RKO (cell line): ENCODE data around the gene PCBP4.

ENCODE experiments used
- DNase-seq: peaks from one replicate; pipeline ENCODE4 v3.0.0-alpha.2; 2016; ENCODE audit warnings: low spot score

Gene PCBP4

GRCh38 chr3:51971350-51971749, 4.1 kb upstream of the PCBP4 start:
- no peak for DNase-seq

DNA sequence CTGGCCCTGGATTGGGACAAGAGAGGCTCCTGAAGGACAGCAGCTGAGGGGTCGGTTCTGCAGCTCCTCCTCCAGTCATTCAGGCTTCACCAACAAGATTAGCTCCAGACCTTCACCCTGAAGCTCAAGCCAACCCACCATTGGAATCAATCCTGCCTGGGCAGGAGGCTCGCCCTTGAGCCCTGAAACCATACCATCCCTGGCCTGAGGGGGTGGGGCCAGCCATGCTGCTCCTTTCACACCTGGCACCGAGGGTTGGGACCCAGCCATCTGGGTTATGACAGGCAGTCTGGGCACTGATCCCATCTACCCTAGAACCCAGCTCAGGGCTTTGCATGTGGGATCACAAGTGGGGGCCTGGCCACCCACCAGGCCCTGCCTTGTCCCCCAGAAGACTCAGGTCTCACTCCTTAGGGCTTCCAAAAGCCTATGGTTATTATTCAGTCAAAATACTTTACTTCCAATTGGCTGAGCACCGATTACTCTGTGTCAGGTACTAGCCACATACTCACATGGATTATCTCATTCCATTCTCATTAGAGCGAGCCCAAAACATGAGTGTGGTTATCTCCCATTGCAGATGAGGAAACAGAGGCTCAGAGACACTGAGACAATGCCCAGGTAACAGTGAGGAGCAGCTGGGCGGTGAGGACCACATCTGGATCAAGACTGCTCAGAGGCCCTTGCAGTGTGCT, 3.5 kb upstream of the PCBP4 start:
- no peak for DNase-seq

DNA sequence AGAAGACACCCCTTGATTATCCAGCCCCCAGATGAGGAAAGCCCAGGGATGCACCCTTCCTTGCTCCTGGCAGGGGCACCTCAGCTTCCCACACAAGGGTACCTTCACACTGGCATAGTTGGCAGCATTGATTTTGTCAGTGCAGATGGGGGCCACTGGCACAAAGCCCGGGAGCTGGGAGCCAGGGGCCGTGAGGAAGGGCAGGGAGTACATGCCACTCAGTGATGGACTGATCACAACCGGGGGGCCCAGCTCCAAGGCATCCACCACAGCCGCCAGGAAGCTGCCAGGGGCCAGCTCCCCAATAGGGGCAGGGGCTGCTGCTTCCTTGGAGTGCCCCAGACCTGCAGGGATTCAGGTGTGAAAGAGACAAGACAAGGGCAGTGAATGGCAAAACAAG, 2.6 kb upstream of the PCBP4 start:
- DNase-seq, result no peak

- no peak for DNase-seq
Measured at GRCh38 chr3:51968883-51969678, 1.8 kb upstream of the PCBP4 start.

DNA sequence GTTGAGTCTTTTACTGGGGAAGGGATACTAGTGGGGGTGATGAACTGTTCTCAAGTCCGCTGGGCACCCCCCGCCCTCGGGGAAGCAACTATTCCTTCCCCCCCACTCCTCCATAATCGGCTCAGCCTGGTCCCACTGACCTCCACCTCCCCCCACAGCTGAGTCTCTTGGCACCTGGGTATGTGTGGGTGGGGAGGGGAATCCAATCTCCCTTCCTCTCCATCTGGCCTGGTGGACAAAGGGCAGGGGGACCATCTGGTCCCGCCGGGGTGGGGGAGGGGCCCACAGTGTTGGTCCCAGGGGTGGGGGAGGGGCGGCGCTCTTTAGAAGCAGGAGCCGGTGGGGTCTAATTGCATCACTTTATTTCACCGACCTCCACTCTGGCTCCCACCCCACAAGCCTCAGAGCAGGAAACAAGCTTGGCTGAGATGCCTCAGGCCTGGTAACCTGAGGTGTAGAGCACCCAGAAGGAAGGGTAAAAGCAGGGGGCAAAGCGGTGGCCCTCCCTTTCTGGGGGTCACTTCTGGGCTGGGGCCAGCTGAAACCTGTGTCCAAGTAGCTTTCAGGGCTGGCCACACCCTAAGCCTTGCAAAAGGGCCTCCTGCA, 1.0 kb upstream of the PCBP4 start:
- DNase-seq, result peak; percentile 42

- no peak for DNase-seq
Measured at GRCh38 chr3:51966922-51967383, 301 bp downstream of the PCBP4 start.

GRCh38 chr3:51966486-51966885, 768 bp downstream of the PCBP4 start:
- DNase-seq, result no peak

GRCh38 chr3:51966016-51966415, 1.2 kb downstream of the PCBP4 start:
- no peak for DNase-seq

DNA sequence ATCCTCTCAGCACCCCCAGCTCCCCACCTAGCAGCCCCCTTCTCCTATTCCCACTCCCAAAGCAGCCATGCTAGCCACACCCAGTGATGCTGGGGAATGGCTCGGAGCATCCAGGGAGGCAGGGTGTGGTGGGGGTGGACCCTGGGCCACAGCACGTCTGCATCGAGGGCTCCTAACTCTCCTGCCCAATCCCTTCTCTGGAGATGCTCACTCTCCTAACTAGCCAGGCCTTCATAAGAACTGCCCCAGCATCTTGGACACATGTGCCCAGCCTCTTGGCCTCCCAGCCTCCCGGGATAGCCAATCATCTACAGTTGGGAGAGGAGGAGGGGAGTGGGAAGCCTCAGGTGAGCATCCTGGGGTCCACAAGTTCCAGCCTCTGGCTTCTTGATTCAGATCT, 2.7 kb downstream of the PCBP4 start:
- no peak for DNase-seq

DNA sequence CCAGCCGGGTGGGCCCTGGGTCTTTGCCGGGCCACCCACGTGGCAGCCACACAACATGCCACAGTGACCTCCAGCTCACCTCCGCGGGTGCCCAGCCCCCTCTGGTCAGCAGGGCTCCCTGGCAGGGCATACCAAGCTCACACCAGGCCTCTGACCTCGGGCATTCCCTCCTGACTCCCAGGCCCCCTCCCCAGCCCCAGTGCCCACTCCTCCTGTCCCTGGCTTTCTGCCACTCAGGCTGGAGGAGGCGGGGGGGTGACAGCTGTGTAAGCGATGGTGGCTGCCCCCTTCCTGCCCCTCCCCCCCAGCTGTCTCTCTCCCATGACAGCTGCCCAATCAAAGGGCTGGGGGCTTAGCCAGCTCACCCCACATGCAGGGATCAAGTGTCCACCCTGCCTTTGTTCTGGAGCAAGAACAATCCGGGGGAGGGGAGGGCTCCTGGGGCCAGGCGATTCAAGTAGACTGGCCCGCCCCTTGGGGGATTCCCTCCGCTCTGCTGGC, 3.3 kb downstream of the PCBP4 start:
- no peak for DNase-seq

- no peak for DNase-seq
Measured at GRCh38 chr3:51962854-51963530, 4.3 kb downstream of the PCBP4 start.

DNA sequence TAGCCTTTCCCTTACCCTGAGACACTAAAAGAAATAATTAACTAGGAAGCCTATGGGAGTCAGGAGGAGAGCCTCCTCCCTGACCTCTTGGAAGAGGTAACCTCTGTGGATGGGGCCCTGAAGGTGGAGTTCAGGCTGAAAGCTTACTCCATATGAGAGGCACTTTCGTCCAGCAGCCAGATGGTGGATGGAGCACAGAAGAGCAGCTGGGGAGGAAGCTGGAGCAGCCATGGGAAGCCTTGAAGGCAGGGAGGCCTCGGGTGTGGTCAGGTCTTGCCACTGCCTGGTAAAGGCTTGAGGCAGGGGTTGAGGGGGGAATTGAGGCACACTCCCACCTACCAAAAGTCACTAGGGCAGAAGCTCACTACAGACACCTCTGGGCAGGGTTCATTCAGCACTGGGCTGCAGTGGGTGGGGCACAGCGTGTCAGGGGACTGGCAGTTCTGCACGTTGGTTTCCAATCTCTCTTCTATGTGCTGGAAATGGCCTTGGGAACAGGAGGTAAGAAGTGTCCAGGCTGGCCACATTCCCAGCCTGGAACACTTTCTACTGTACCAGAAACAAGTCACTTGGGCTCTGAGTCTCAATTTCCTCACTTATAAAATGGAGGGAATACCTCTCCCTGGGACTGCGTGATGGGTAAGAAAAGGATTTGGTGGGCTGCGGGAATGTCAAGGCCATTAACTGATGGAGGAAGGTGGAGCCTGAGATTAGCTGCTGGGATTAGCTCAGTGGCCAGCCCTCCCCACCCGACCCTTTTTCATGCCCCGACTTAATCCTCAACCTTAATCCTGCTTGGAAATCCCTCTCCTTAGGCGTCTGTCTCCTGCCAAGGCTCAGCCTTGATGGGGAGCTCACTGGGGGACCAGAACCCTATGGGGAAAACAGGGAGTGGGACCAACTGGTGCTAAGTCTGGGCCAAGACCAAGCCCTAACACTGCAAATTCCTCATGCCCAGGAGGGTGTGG, 5.4 kb downstream of the PCBP4 start:
- no peak for DNase-seq

GRCh38 chr3:51961011-51961410, 6.2 kb downstream of the PCBP4 start:
- DNase-seq, result no peak

DNA sequence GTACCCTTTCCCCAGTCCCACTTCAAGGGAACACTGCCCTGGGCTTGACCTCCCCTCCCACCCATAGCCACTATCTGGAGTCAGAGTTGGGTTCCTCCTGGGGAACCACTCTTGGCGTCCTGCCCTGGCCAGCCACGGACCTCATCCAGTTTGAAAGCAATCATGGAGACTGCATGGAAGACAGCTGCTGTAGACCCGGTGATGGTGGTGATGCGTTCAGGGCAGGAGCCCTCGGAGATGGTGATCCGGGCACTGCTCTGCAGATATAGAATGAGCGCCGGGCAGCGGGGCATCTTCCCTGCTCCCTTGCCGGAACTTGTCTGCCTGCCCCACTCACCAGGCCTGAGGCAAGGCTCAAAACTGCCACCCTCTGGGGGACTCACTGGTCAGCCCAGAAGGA, 6.9 kb downstream of the PCBP4 start:
- no peak for DNase-seq

GRCh38 chr3:51959651-51960050, 7.6 kb downstream of the PCBP4 start:
- no peak for DNase-seq

DNA sequence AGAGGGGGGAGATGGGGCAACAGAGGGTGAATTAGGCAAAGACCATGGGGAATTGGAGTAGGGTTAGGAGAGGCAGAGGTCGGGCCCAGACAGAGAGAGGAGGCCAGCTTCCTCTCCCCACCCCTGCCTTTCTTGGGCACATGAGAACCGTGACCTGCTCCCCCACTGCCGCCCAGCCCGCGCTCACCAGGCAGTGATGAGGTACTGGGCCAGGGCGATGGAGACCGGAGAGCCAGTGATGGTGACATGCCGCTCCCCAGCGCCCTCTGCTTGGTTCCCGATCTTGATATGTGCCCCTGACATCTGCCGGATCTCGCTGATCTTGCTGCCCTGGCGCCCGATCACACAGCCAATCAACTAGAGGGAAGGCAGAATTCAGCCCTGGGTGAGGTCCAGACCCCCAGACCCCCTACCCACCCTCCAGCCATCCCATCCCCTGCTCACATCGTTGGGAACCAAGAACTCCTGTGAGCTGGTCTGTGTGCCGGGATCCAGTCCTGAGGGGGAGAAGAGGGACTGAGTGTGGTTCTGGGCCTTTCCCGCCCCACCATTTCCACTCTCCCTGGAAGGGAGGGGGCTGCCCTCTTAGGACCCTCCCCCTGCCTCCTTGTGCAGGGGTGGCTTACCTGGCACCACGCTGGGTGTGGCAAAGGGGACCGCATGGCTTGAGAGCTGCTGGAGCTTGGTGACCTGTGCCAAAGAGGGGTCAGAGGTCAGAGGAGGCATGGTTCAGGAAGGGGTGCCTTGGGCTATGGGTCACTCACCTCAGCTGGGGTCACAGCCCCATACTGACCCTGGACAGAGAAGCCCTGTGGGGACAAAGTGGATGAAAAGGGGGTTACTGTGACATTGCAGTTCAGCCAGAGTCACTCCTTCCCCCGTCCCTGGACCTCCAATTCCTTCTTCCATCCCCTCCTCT, 8.4 kb downstream of the PCBP4 start:
- no peak for DNase-seq

DNA sequence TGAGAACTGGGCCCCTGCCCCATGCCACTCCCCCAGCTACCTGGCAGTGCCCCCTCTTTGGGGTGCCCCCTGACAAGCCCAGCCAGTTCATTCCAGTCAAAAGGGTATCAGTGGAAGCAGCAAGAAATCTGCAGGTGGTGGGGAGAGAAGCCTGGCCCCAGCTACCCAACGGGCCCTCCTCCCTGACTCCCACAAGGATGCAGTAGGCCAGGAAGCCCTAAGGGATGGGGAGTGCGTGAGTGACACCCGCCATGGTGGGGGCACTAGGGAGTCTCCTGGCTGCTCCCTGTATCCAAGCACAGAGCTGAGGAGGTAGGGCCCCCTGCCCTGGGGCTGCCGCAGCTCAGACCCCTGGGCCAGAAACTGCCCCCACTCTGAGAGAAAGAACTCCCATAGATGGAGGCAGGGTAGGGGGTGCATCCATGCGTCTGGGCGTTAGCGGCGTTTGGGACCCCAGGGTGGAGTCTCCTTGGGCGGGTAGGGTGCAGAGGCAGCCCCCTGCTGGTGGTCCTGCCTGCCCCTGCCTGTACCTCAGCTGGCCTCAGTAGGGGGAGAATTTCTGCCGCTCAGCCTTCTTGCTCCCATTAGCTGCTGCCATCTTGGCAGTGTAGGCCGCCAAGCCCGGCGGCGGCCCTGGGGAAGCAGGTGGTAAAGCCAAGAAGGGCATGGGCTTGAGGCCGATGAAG, 9.6 kb downstream of the PCBP4 start:
- DNase-seq, result no peak

DNA sequence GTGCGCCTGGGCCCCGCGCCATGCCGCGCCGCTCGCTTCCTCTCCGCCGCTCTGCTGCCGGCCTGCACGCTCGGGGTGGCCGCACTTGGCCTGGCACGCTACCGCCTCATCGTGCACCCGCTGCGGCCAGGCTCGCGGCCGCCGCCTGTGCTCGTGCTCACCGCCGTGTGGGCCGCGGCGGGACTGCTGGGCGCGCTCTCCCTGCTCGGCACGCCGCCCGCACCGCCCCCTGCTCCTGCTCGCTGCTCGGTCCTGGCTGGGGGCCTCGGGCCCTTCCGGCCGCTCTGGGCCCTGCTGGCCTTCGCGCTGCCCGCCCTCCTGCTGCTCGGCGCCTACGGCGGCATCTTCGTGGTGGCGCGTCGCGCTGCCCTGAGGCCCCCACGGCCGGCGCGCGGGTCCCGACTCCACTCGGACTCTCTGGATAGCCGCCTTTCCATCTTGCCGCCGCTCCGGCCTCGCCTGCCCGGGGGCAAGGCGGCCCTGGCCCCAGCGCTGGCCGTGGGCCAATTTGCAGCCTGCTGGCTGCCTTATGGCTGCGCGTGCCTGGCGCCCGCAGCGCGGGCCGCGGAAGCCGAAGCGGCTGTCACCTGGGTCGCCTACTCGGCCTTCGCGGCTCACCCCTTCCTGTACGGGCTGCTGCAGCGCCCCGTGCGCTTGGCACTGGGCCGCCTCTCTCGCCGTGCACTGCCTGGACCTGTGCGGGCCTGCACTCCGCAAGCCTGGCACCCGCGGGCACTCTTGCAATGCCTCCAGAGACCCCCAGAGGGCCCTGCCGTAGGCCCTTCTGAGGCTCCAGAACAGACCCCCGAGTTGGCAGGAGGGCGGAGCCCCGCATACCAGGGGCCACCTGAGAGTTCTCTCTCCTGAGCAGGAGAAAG, 11.1 kb downstream of the PCBP4 start:
- no peak for DNase-seq
